ENCODE results near the gene GULP1. TPM values are rescaled to one million over a fixed set of nuclear protein-coding genes. Genes with fewer than 3 reads are reported as not detected.

The GULP1 gene
- total and polyA plus RNA-seq, 2 of the 13 experiments (the other 11 are each of a cell fraction or from before 2014, with no cell fraction given), result 0.15 TPM; not detected in 1

GRCh38 chr2:188570370-188570769 is 278.7 kb downstream of the GULP1 start:
- TF ChIP-seq, protein P1, sequence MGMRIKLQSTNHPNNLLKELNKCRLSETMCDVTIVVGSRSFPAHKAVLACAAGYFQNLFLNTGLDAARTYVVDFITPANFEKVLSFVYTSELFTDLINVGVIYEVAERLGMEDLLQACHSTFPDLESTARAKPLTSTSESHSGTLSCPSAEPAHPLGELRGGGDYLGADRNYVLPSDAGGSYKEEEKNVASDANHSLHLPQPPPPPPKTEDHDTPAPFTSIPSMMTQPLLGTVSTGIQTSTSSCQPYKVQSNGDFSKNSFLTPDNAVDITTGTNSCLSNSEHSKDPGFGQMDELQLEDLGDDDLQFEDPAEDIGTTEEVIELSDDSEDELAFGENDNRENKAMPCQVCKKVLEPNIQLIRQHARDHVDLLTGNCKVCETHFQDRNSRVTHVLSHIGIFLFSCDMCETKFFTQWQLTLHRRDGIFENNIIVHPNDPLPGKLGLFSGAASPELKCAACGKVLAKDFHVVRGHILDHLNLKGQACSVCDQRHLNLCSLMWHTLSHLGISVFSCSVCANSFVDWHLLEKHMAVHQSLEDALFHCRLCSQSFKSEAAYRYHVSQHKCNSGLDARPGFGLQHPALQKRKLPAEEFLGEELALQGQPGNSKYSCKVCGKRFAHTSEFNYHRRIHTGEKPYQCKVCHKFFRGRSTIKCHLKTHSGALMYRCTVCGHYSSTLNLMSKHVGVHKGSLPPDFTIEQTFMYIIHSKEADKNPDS (CRISPR knock-in tag; IDR thresholded peaks at IDR 0.05), result no peak
- TF ChIP-seq HDAC2 (CRISPR knock-in tag; IDR thresholded peaks at IDR 0.05), result no peak
- no peak for TF ChIP-seq SUZ12 (IDR thresholded peaks at IDR 0.05; ENCODE audit: low read depth, low read length)
- no peak for TF ChIP-seq SNAI1 (CRISPR knock-in tag; IDR thresholded peaks at IDR 0.05; ENCODE audit: borderline replicate concordance)
- TF ChIP-seq FOXO1 (CRISPR knock-in tag; IDR thresholded peaks at IDR 0.05), result no peak
- TF ChIP-seq ZNF772 (CRISPR knock-in tag; IDR thresholded peaks at IDR 0.05), result no peak
- TF ChIP-seq, protein P2, sequence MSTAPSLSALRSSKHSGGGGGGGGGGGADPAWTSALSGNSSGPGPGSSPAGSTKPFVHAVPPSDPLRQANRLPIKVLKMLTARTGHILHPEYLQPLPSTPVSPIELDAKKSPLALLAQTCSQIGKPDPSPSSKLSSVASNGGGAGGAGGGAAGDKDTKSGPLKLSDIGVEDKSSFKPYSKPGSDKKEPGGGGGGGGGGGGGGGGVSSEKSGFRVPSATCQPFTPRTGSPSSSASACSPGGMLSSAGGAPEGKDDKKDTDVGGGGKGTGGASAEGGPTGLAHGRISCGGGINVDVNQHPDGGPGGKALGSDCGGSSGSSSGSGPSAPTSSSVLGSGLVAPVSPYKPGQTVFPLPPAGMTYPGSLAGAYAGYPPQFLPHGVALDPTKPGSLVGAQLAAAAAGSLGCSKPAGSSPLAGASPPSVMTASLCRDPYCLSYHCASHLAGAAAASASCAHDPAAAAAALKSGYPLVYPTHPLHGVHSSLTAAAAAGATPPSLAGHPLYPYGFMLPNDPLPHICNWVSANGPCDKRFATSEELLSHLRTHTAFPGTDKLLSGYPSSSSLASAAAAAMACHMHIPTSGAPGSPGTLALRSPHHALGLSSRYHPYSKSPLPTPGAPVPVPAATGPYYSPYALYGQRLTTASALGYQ (CRISPR knock-in tag; IDR thresholded peaks at IDR 0.05), result no peak
- no peak for TF ChIP-seq NCOA5 (CRISPR knock-in tag; IDR thresholded peaks at IDR 0.05)
- TF ChIP-seq ZMYM2 (CRISPR knock-in tag; IDR thresholded peaks at IDR 0.05), result no peak
- intact Hi-C loops (cut with micrococcal nuclease; ENCODE audit: unreplicated experiment), result no loop called here
- H3K9ac ChIP-seq (ENCODE audit: insufficient read depth, low read depth, low read length), result no peak overlapping the region
- ChIA-PET CTCF (ENCODE audit: low intra/inter-chr PET ratio, low total read pairs) (no interaction called here), POLR2A (no interaction called here)
- FAIRE-seq (no peak), ATAC-seq (no peak), DNase-seq (ENCODE audit: low spot score) (no peak)
- no peaks in the 10 kb centered on the region for H3K4me1 ChIP-seq (ENCODE audit: insufficient read depth, low read length)
- H3K36me3 ChIP-seq (replicated peaks in 1 of 2; ENCODE audit: control insufficient read depth in 1 of 2, insufficient read depth in 2 of 2, low read length in 2 of 2), result no peaks in the 10 kb centered on the region
- WGBS (ENCODE audit: low lambda C conversion rate), result 0% methylated on average over 1 of the region's 1 CpG
- no peak overlapping the region for H2AFZ ChIP-seq (ENCODE audit: low read length)
- in situ Hi-C loops (cut with HindIII; ENCODE audit: extremely low pct_ligation_motif_present, low pct_unique_long_range_greater_than_20kb), result no loop called here
- no peaks in the 10 kb centered on the region for H3K27me3 ChIP-seq (ENCODE audit: control insufficient read depth in 1 of 2, insufficient read depth in 2 of 2, low read length in 2 of 2)
- no TSS peak for BruUV-seq (replicated peaks)
- no peaks in the 10 kb centered on the region for H3K9me3 ChIP-seq (ENCODE audit: low read length)
- no peak overlapping the region for H3K4me2 ChIP-seq (ENCODE audit: low read depth, low read length)
- no peaks in the 10 kb centered on the region for H3K79me2 ChIP-seq (ENCODE audit: insufficient read depth, low read length)
- H4K20me1 ChIP-seq (ENCODE audit: insufficient read depth, low read length), result no peaks in the 10 kb centered on the region
- H3K4me3 ChIP-seq (replicated peaks in 1 of 3; ENCODE audit: insufficient read depth in 1 of 3, low read depth in 2 of 3, low read length in 3 of 3), result no peak overlapping the region
- no peak overlapping the region for H3K27ac ChIP-seq (ENCODE audit: extremely low read length, insufficient read depth, low read length)

All from HepG2 (cell line).